ENCODE measurements around the gene ZNF629. TPM values are rescaled to one million over a fixed set of nuclear protein-coding genes. Genes with fewer than 3 reads are reported as not detected.
"Not testable (repeated sequence)": the region's sequence is repeated elsewhere in the genome, so short reads cannot be mapped to it uniquely, and the experiment has no call there.

The ZNF629 gene
- total RNA-seq: 11.4 TPM

DNA sequence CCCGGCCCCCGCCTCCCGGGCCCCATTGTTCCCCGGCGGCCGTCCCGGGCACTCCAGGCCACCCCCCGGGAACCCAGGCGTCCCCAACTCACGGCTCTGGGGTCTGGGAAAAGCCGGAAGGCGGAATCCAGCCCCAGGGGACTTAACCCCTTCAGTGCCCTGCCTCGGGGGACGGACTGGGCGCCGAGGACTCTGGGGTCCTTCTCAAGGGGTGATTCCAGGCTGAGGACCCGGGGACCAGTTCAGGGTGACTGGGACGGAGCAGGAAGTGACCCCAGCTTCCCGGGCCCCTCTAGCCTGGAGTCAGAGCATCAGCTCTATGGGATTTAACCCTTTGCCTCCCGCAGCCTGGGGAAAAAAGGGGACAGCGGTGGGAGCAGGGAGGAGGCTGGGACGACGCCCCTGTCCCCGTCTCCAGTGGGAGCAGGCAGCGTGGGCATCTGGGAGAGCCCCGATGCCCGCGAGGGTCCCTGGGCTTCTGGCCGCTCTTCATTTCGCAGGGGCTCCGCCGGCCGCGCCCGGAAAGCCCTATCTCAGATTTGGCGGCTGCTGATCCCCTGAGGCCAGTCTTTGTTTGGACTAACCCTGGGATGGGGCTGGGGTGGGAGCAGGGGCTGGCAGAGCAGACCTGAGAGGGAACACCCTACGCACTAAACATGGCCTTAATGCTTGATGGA, at the start of gene ZNF629:
Gene ZNF629, minus strand, starts transcription at position 270 of the 677 bp plus-strand sequence. CDS start 2,723 bp downstream, outside the sequence.
- FAIRE-seq (no peak), DNase-seq (ENCODE audit: low spot score in 2 of 2) (peak; percentile 95)

DNA sequence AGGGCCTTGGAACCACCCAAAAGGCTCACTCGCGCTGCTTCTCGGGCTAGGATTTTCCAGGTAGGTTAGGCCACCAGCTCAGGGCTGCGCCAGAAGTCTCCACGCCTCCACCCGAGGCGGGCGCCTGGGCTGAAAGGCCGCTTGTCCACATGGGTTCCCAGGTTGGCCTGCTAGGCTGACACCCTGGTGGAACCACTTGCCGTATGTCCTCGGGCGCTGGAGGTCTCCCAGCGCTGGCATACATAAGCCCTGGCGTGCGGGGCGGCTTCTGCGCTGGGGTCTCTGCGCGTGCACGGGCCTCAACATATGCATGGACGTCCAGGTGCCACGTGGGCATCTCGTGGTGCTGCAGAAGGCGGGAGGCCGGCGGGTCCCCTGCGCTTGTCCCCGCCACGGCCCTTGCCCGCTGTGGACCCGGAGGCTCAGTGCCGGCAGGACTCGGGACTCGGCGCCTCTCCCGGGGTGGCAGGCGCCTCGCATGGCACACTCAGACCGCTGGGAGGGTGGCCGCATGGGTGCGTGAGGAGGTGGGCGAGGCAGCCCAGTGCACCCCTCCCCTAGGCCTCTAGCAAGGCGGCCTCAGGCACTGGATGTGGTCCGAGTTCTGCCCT, 47.2 kb upstream of the ZNF629 start:
- no peak for DNase-seq (ENCODE audit: low spot score in 2 of 2)
- FAIRE-seq: no peak

DNA sequence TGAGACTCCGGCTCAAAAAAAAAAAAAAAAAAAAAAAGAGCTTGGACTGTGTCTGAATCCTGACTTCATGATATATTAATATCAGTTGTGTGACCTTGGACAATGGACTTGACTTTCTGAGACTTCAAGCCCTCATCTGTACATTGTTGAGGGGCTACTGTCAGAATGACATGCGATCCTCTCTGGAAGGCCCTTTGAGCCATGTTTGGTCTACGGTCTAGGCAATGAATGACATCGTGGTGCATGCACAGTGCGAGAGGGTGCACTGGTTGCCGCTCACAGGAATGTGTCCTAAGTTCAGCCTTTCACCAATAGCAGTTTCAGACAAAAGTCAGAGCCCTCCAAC, 43.0 kb upstream of the ZNF629 start:
- FAIRE-seq (no peak), DNase-seq (ENCODE audit: low spot score in 2 of 2) (no peak)

DNA sequence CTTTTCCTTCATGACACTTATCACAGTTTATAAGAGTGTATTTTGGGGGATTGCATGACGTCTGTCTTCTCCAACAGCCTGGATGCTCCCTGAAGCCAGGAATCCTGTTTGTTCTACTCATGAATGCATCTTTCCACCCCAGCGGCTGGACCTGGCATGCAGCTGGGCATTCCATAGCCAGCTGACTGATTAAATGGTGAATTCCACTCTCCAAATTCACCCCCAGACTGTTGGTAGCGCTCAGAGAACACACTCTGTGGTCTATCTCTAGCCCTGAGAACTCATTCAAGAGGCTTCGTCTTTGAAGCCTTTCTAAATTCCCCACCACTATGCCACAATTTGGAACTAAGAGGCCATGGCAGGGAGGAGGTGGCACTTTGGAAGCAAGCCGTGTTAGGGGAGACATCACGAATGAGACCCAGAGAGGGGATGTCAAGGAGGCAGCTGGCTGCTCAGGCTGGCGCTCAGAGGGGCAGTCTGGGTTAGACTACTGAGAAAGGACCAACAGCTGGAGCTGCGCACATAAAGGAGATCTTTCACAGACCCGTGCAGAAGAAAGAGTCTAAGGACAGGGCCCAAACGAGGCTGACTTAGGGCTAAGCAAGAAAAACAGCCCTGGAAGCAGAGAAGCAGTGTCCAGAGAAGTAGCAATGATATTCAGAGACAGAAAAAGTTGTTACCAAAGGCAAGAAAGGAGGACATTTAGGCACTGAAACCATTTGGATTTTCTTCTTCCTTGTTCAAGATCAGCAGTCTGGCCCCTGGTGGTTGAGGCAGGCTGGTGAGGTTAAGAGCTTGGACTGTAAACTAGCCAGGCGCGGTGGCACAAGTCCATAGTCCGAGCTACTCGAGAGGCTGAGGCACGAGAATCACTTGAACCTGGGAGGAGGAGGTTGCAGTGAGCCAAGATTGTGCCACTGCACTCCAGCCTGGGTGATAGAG, 42.4 kb upstream of the ZNF629 start:
- FAIRE-seq: no peak
- no peak for DNase-seq (ENCODE audit: low spot score in 2 of 2)

DNA sequence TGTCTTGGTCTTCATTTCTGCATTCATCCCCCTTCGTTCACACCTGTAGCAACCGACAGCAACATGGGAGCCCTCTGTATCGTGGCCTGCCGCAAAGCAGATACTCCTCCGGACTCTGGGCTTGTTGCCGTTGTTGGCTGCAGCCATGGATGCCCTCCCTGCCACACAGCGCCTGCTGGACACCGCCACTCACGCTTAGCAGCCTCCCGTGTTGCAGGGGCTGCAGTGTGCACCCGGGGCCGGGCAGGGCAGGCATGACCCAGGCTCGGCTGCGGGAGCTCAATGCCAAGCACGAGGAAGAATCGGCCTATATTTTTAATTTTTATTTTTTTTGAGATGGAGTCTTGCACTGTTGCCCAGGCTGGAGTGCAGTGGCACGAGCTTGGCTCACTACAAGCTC, 34.9 kb upstream of the ZNF629 start:
- DNase-seq (ENCODE audit: low spot score in 2 of 2): no peak
- no peak for FAIRE-seq

DNA sequence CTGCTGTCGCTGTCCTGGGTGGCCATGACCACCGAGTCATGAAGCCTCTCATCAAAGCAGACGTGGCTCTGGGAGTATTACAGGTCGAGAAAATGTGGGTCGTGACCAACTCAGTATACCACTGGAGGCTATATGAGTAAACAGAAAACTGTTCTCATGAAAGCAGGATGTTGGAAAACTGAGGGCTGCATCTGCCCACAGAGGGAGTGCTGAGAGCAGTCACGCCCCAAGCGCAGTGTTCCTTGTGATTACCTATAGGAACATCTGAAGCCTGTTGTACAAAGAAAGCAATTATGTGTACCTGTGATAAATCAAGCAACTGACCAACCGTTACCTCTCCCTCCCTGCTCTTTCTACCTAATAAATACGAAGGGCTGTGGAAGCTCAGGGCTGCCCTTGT, 34.4 kb upstream of the ZNF629 start:
- not testable (repeated sequence) for DNase-seq (ENCODE audit: low spot score in 2 of 2)

DNA sequence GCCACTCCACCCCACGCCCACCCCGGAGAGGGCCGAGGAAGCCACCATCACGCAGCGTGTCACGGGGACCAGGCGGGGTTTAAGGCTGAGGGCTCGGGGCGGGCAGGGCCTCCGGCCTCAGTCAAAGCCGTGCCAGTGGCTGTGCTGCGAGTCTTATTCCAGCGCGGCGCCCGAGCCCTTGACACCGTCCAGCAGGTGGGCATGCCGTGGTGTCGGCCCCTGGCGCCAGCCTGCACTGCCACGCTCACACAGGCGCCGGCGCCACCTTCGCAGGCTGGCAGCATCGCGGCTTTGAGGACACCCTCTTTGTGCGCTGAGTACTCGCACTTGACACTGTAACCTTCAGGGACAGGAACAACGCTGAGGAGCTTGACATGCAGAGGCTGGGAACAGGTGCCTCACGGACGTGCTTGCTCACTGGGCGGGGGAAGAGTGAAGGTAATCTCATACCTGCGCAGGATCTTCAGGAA, 34.0 kb upstream of the ZNF629 start:
- DNase-seq (ENCODE audit: low spot score in 2 of 2): no peak
- FAIRE-seq: no peak

More for the DNA sequence above, 34.4 kb upstream of the ZNF629 start:
- FAIRE-seq: not testable (repeated sequence)

DNA sequence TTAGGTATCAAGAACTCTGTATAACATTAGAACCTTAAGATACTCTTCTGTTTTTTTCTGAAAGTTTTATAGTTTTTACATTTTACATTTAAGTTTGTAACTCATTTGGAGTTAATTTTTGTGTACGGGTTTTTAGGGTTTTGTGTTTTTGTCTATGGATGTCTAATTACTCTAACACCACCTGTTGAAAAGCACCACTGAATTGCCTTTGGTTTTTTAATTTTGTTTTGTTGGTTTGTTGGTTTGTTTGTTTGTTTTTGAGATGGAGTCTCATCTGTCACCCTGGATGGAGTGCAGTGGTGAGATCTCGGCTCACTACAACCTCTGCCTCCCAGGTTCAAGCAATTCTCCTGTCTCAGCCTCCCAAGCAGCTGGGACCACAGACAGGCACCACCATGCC, 29.8 kb upstream of the ZNF629 start:
- FAIRE-seq: no peak
- no peak for DNase-seq (ENCODE audit: low spot score in 2 of 2)

DNA sequence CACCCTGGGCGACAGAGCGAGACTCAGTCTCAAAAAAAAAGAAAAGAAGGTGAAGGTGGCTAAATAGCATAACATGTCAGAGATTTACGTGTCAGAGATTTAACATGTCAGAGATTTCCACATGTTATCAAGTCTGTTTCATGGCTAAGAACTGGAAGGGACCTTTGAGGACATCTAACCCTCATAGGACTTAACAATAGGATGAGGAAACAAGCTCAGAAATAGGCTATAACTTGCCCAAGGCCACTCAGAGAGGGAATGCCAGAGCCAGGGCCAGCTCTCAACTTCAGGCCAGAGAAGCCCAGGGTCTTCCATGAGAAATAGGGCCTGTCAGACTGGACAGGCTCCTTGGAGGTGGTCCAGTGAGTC, 26.8 kb upstream of the ZNF629 start:
- peak in 1 of 2 donors; percentile 28 for DNase-seq (ENCODE audit: low spot score in 2 of 2)
- FAIRE-seq: no peak

DNA sequence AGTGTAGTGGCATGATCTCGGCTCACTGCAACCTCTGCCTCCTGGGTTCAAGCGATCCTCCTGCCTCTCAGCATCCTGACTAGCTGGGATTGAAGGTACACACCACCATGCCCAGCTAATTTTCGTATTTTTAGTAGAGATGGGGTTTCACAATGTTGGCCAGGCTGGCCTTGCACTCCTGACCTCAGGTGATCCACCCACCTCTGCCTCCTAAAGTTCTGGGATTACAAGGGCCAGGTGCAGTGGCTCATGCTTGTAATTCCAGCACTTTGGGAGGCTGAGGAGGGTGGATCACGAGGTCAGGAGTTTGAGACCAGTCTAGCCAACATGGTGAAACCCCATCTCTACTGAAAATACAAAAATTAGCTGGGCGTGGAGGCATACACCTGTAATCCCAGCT, 22.7 kb upstream of the ZNF629 start:
- DNase-seq (ENCODE audit: low spot score in 2 of 2); FAIRE-seq: not testable (repeated sequence)

DNA sequence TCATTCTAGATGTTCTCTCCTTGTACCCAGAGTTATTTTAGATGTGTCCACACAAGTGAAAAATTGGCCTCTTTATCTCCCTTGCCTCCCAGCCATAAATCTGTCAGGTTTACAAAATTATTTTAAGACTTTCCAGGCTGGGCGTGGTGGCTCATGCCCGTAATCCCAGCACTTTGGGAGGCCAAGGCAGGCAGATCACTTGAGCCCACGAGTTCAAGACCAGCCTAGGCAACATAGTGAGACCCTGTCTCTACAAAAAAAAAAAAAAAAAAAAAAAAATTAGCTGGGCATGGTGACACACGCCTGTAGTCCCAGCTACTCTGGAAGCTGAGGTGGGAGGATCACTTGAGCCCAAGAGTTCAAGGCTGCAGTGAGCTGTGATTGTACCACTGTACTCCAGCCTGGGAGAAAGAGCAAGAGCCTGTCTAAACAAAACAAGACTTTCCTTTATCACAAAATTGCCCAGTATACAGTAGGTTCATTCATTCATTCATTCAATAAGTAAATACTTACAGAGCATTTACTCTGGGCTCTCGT, 22.0 kb upstream of the ZNF629 start:
- not testable (repeated sequence) for FAIRE-seq; DNase-seq (ENCODE audit: low spot score in 2 of 2)

DNA sequence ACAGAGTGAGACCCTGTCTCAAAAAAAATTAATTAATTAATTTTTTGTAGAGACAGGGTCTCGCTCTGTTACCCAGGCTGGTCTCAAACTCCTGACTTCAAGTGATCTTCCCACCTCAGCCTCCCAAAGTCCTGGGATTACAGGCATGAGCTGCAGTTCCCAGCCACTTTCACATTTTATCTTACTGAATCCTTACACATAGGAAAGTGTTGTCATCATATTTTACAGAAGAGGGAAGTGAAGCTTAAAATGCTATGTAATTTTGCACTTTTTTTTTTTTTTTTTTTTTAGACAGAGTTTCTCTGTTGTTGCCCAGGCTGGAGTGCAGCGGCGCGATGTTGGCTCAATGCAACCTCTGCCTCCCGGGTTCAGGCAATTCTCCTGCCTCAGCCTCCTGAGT, 21.1 kb upstream of the ZNF629 start:
- DNase-seq (ENCODE audit: low spot score in 2 of 2): no peak
- FAIRE-seq: no peak

DNA sequence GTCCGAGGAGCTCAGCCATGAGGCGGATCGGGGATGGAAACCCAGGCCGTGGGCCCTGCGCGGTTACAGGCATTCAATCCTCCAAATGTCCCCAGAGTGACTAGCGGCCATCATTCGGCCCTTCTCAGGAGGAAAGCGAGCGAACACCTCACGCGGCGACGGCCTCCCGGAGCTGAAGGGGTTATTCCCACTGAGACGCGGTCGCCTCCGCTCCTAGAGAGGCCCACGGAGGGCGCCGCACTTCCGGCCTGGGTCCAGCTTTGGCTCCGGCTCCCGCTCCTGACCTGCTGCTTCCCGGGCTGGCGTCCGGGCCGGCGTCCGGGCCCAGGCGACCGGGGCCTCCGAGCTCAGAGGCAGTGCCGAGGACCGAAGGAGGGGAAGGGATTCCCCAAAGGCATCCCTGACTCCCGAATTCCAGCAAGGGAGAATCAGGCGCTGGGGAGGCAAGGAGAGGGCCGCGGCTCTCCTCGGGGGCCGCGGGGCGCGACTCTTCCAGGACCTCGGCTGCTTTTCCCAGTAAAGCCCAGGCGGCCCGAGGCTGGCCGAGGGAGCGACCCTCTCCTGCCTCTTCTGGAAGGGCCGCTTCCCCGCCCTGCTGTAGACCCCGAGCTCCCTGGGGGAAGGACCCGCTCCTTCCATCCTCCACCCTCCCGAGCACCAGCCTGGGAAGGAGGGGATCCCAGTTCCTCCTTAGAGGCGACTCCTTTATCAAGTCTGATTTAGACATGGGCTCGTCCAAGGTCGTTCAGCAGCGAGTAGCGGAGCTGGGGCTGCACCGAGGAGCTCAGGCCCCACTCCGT, 18.6 kb upstream of the ZNF629 start:
- FAIRE-seq (no peak), DNase-seq (ENCODE audit: low spot score in 2 of 2) (peak; percentile 88 to 95)

DNA sequence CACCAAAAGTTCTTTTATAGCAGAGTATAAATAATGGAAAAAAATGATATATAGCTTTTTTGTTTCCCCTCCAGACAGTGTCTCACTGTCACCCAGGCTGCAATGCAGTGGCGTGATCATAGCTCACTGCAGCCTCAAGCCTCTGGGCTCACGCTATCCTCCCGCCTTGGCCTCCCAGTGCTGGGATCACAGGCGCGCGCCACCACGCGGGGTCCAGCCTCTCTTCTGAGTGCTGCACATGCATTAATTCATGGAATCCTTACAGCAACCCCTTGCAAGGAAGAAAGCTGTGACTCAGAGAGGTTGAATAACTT, 18.0 kb upstream of the ZNF629 start:
- DNase-seq (ENCODE audit: low spot score in 2 of 2) (no peak), FAIRE-seq (no peak)

DNA sequence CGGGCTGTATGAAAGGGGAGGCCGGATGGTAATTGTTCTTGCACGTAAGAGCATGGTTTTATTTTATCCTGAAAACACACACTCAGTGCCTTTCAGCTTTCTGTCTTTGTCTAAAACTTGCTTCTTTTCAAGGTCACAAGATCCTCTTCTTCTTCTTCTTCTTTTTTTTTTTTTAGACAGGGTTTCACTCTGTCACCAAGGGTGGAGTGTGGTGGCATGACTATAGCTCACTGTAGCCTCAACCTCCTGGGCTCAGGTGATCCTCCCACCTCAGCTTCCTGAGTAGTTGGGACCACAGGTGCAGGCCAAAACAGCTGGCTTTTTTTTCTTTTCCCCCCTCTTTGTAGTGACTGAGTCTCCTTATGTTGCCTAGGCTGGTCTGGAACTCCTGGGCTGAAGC, 15.9 kb upstream of the ZNF629 start:
- DNase-seq (ENCODE audit: low spot score in 2 of 2): no peak
- FAIRE-seq: no peak

DNA sequence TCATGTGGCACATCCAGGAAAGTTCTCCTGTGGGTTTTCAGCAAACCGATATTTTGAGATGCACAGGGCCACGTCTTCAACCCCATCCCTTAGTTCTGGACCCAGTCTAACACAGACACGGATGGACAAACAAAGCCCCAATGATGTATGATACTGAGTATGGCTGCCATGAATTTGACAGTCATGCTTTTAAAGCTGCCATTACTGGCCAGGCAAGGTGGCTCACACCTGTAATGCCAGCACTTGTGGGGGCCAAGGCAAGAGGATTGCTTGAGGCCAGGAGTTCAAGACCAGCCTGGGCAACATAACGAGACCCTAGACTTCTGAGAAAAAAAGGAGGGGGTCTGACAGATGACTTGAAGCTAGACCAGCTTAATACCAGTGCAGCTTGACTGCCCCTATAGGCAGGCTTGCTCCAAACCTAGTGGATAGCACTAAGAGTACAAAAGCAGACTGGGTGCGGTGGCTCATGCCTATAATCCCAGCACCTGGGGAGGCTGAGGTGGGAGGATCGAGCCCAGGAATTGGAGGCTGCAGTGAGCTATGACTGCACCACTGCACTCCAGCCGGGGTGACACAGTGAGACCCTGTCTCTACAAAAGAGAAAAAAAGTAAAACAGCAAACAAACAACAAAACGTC, 10.8 kb upstream of the ZNF629 start:
- FAIRE-seq (no peak), DNase-seq (ENCODE audit: low spot score in 2 of 2) (no peak)

DNA sequence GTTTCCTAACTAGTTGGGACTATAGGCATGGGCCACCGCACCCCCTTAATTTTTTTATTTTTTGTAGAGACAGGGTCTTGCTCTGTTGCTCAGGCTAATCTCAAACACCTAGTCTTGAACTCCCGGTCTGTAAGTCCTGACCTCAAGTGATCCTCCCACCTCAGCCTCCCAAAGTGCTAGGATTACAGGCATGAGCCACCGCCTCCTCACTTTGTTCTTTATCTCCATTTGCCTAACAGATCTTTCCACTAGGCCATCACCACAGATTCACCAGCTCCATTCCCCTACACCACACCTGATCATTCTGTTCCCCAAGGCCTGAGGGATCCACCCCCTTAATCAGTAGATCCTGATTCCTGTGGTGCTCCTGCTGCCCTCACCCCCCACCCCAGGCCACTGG, 7.6 kb upstream of the ZNF629 start:
- DNase-seq (ENCODE audit: low spot score in 2 of 2) (no peak), FAIRE-seq (no peak)

DNA sequence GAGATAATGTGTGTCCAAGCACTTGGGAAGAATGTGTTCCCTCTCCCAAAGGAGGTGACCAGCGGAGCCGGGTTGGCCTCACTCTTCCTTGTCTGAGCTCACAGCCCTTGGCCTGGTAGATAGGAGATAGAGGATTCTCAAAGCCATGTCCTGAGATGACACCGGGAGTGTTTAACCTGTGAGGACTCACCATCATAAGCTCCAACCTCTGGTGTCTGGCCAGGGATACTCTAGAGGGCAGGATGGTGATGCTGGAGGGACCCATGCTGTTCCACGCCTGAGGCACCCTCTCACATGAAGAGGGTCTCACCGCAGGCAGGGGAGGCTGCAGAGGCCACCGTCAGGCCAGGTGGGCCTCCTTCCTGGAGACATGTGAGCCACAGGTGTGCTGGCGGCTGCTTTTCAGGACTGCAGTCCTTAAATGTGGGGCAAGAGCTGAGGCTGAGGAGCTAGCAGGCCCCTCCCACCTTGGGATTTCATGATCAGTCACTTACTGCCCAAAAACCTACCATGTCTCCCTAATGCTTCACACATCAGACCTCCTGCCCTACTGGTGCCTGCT, 6.6 kb upstream of the ZNF629 start:
- DNase-seq (ENCODE audit: low spot score in 2 of 2) (no peak), FAIRE-seq (no peak)

DNA sequence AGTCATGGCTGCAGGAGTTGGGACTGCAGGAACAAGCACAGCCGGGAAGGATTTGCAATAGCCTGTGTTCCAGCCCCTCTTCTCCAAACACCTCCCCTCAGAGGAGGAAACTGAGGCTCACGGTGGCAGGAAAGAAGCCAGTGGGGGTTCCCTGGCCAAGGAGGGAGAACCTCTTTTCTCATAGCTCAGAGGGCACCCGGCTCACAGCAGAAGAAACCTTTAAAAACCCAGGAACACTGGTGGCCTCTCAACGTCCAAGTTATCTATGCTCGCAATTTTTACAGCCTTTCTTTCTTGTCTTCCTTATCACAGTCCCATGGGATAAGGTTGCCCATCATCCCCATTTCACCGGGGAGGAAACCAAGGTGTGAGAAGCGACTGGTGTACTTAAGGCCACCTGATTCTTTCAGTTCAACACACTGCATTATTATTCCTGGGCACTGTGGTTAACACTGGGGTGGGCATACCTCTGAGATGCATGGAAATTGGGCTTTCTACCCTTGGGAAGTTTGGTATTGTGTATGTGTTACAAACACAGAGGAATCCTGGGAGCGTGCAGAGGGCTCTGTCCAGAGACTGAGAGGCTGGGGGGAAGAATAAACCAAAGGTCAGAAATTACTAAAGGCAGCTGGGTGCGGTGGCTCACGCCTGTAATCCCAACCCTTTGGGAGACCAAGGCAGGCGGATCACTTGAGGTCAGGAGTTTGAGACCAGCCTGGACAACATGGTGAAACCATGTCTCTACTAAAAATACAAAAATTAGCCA, 791 bp upstream of the ZNF629 start:
- FAIRE-seq (no peak), DNase-seq (ENCODE audit: low spot score in 2 of 2) (no peak)
